GM19452 (cell line): ENCODE data around the gene THAP12.
"Not testable (repeated sequence)": the region's sequence is repeated elsewhere in the genome, so short reads cannot be mapped to it uniquely, and the experiment has no call there.

Source experiments
- ATAC-seq: cut with Tn5 transposase; IDR thresholded peaks from one replicate; pipeline ENCODE4 v1.9.1; 2021; ENCODE audit not compliant: unreplicated experiment

Gene THAP12

DNA sequence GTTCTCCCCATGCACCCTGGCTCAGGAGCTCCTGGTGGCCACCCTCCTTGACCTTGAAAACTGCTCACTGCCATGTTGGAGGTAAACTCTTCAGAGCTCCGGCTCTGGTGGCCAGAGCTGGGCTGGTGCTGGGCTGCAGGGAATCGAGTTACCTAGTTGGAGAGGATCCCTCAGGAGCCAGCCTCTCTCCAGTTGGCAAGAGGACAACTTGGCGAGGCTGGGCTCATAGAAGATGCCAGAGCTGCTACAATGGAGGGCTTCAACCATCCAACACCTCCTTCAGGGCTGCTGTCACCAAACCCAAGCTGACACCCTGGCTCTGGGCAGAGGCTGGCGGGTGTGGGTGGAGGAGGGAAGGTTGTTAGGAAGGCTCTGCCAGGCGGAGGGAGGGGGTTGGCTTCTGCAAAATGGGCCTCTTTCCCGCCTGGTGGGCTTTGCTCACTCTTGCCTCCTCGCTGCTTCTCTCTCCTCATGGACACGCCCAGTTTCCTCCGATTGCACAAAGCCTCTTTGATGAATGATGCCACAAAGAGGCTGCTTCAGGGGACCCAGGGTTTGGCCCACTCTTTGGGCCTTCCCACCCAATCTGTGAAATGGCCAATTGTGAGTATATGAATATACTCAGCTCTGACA, 53.1 kb downstream of the THAP12 start:
- no peak for ATAC-seq

DNA sequence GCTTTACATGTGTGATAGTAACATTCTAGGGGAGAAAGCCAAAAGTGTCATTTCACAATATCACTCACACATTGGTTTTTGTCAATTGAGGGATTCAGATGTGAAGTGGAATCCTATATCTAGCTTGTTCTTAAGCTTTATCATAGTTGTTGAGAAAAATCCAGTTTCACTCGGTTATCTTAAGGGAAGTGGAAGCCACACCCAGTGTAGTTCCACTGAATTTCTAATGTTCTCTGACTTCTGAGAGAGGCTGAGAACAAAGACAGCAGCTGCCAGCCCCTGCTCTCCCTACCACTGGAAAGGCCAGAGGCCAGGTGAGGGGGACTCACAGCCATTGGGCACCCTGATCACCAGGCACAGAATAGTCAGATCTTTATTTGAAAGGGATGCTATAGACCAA, 53.7 kb downstream of the THAP12 start:
- no peak for ATAC-seq

DNA sequence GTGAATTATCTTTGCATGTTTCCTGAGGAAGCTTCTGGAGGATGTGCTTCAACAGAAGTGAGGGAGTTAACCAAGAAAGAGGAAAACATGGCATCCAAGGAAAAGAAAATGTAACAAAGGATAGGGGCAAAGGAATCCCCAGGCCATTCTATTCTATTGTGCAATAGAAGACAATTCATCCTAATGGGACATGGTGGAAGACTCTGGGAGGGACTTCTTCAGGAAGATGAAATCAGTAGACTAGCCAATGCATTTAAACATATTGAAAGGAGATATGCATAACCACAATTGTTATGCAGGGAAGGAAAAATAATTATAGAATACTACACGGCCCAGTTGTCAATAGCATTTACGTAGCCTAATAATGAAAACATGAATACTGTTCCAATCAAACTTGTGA, 55.7 kb downstream of the THAP12 start:
- ATAC-seq = no peak

DNA sequence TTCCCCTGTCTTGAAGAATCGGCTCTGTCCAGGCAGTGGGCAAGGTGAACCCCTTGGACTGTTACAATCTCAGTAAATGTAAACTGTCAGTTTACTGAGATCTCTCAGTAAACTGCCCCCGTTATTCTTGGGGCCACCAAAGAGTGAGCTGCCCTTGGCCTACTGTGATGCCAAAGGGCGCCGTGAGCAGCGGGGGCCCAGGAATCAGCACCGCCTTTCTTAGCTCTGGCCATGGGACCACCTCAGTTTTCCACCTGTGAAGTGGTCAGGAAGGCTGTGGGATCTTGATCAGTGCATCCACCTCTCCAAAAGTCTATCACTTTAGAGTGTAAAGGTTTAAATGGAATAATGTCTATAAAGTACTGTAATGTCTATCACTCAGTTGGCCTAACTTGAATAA, 57.1 kb downstream of the THAP12 start:
- ATAC-seq = no peak

DNA sequence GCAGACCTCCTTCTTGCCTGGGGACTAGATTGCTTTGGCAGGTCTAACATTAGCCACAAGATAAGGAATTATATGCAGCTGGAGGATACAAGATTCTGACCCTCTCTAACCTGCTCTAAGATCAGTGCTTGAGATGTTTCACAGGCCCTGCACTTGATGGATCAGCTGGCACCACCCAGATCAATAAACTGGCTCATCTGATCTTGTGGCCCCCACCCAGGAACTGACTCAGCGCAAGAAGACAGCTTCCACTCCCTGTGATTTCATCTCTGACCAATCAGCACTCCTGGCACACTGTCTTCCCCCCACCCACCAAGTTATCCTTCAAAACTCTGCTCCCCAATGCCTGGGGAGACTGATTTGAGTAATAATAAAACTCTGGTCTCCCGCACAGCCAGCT, 57.6 kb downstream of the THAP12 start:
- not testable (repeated sequence) for ATAC-seq

DNA sequence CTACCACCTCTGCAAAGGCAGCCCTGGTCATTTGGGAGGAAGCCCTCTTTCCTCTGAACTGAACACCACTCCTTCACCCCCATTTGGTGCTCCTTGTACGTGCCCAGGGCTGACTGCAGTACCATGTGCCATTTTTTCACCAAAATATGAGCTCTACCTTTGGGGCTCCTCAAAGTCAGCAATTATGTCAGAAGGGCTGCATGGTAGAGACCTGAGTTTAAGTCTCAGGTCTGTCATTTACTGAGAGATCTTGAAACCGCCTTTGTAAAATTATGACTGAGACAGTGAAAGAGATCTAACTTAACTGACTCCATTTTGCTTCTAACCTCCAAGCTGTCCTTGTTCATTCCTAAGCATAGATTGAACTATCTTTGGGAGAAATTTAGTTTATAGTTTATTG, 58.0 kb downstream of the THAP12 start:
- ATAC-seq = no peak

DNA sequence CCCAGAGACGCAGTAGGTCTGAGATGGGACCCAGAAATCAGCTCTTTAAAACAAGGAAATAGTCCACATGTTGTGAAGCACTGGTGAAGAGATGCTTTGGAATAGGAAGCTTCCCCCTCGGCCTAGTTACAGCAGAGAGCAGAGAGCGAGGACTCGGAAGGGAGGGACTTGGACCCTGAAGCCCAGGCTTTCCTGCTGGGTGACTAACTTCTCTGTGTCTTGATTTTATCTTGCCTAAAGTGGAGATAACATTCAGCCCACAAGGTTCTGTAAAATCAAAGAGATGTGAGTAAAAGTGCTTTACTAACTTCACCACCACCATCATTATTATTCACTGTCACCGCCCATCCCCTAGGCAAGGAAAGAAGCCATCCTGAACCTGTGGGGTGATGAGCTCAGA, 58.4 kb downstream of the THAP12 start:
- ATAC-seq = no peak

DNA sequence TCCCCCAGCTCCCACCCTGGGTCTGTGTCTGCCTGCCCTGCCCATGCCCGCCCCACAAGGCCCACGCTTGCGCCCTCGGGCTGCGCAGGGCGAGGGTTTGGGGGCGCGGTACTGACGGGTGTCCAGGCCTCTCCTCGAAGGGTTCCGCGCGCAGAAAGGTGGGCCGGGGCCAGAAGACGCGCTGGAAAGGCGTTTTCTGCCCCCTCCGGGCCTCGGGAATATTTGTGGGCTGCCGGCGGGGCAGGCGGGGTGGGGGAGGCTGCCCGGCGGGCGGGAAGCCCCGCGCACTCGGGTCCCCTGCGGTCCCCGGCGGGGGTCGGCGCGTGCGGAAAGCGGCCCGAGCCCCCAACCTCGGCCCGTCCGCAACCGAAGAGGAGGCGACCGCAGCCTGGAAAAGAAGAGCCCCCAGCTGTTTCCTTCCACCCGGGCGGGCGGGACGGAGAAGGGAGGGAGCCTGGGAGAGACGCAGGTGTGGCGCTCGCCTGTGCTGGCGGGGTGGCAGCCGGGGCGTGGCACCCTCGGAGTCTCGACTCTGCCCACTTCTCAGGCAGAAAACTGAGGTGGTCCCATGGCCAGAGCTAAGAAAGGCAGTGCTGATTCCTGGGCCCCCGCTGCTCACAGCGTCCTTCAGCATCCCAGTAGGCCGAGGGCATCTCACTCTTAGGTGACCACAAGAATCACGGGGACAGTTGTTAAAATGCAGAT, 59.0 kb downstream of the THAP12 start:
- no peak for ATAC-seq

DNA sequence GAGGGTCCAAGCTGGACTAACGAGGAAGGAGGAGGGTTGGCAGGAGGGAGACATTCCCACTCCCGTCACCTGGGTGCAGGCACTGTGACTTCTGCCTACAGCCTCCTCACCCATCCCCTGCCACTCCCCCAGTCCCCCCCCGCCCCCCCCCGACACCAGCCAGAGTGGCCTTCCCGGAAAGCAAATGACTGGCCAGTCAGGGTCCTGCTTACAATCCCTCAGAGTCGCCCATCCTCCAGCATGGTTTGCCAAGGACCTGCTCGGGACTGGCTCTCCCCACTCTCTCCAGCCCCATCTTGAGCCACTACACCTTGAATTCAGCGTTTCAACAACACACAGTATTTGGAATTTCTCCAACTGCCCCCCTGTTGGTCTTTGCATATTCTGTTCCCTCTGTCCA, 59.6 kb downstream of the THAP12 start:
- ATAC-seq = no peak

DNA sequence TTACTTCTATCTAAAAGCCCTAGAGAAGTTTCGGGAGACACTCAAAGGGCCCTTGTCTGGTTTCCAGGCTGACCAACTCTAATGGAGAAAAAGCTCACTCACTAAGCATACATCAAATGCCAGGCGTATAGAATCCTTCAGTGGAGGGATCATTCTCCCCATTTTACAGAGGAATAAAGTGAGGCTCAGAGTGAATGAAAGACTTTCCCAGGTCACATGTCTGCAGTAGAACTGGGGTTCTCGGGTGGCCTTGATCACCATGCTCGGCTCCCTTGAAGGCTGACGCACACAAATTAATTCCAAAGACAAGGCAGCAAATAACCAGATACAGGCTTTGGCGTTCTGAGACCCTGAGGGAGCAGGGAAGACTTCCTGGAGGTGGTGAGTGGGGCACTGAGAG, 60.0 kb downstream of the THAP12 start:
- no peak for ATAC-seq

DNA sequence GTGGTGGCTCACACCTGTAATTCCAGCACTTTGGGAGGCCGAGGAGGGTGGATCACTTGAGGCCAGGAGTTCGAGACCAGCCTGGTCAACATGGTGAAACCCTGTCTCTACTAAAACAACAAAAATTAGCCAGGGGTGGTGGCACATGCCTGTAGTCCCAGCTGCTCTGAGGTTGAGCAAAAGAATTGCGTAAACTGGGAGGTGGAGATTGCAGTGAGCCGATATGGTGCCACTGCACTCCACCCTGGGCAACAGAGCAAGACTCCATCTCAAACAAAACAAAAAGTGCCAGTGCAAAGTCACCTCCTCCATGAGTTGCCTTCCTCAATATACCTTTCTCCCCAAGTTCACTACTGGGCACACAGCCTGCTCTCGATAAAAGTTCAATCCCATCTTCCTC, 61.1 kb downstream of the THAP12 start:
- not testable (repeated sequence) for ATAC-seq

DNA sequence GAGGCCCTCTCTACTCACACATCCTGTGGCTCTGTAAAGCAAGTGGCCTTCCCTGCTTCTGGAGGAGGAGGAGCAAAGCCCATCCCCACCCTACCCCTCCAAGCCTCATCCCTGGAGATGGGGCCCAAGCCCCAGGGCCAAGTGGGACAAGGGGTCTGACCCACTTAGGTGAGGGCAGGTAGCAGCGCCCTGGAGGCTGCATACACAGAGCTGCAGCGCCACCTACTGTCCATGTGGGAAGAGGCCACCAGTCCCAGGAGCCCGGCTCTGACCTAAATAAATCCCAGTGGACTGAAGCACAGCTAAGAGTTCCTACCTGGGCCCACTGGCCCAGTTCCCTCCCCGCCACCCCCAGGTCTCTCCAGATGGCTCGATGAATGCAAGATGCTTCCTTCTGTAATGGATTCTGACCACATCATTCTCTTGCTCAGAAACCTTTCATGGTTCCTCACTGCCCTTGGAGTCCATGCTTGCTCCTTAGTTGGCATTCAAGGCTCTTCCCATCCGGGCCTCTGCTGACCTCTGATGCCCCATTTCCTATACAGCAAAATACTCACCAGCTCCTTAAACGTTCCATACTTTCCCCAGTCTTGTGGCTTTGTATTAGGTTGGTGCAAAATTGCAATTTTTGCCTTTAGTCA, 62.1 kb downstream of the THAP12 start:
- ATAC-seq = no peak

DNA sequence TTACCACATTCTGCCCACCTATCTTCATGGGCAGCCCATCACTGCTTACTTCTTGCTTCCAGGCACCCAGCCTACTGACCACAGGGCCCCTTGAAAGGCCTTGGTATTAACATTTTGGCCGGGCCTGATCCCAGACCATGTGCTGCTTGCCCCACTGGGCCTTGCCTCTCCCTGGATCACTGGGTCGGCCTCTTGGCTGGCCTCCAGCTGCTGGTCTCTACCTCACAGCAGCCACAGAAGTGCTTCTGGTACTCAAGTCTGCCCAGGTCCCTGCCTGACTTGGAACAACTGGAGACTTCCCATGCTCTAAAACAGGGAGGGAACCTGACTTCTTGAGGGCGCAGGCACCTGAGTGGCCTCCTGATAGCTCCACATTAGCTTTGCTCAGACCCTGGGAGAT, 63.6 kb downstream of the THAP12 start:
- no peak for ATAC-seq

DNA sequence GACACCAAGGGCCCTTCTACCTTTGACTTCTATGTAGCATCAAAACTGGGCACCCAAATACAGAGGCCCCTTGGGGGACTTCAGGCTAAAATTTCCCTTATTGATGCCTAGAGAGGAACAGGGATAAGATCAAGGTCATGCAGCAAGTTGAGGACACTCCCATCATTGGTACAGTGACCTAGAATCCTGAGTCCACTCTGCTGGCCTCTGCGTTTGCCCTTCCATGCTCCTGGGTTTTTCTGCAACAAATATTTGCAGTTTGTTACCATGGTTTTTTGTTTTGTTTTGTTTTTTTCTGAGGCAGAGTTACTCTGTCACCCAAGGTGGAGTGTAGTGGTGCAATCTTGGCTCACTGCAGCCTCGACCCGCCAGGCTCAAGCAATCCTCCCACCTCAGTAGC, 64.2 kb downstream of the THAP12 start:
- no peak for ATAC-seq

DNA sequence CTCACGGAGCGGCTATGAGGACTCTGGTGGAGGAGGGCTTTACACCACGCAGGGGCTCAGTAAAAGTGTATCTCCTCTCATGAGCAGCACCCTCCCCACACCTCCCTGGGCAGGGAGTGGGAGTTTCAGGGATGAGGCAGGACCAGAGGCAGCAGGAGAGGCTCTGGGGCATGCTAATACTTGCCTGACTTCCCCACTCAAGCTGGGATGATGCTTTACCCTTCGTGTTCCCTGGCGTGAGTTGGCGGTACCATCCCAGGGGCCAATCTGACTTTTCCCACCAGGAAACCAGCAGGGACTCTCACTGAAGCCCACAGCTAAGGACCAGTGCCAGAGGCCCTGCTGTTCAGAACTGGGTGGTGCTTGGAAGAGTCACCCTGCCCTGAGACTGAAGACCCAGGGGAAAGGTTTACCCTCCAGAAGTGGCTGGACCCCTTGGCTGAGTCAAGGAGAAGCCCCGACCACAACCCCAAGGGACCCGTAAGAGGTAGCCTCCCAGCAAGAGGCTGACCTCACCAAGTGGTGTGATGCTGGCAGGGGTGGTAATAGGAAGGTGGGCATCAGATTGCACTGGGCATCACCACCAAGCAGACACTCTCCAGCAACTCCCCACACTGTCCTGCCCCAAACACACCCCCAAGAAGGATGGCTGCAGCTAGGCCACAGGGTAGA, 65.6 kb downstream of the THAP12 start:
- no peak for ATAC-seq

DNA sequence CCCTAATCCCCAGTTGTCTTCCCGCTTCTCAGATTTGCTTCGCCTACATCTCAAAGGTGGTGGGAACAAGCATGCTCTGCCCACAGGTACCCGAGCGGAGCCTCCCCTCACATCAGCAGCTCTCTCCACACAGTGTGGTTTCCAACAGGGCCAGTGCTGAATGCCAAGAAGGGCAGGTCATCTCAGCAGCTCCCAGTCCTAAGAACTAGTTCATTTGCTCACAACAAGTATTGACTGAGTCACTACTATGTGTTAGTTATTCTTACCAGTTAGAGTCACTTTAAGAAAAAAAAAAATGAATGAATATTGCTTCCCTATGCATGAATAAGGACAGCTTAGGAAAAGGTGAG, 66.2 kb downstream of the THAP12 start:
- ATAC-seq = no peak

DNA sequence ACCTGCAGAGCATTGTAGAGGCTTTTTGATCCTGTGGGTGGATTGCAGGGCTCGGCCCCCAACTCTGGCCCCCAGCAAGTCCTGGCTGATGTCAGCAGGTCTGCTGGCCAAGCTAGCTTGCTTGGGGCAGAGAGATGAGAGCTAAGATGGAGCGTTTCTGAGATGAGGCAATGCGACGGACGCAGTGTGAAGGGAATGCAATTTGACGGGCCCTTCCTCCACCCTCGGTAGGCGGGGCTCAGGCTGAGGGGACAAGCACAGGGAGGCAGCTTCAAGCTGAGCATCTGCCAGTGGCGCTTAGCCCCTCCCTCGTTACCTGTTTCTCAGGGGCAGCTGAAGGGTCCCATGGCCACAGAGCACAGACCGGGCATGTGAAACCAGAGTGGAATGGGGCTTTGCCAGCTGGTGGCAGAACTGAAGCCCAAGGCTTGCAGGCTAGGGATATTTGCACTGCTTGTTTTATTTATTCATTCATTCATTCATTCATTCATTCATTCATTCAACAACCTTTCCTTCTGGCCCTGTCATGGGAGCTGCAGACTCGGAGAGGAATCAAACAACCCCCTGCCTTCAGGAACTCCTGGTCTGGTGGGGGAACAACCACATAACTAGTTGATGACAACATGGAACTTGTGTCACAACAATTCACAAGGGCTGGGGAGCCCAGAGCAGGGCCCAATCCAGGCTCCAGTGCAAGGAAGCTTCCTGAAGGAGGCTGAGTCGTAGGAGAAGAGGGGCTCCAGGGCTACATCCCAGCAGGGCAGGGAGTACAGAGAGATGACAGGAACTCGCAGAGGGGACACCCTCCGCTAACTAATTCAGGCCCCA, 66.8 kb downstream of the THAP12 start:
- no peak for ATAC-seq

DNA sequence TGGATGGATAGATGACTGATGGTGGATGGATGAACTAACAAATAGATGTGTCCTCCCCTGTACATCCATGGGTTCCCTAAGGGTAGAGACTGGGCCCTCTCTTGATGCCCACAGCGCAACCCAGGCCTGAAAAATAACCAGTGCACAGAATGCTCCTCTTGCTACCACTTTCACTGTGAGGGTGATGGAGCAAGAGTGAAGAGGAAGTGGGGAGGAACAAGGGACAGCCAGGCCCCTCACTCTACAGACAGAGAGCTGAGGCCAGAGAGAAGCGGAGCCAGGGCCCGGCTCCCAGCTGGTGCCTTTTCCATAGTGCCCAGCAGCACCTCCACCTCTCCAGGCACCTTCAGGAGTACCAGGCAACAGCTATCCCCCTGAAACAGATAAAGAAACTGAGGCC, 67.7 kb downstream of the THAP12 start:
- ATAC-seq = no peak

DNA sequence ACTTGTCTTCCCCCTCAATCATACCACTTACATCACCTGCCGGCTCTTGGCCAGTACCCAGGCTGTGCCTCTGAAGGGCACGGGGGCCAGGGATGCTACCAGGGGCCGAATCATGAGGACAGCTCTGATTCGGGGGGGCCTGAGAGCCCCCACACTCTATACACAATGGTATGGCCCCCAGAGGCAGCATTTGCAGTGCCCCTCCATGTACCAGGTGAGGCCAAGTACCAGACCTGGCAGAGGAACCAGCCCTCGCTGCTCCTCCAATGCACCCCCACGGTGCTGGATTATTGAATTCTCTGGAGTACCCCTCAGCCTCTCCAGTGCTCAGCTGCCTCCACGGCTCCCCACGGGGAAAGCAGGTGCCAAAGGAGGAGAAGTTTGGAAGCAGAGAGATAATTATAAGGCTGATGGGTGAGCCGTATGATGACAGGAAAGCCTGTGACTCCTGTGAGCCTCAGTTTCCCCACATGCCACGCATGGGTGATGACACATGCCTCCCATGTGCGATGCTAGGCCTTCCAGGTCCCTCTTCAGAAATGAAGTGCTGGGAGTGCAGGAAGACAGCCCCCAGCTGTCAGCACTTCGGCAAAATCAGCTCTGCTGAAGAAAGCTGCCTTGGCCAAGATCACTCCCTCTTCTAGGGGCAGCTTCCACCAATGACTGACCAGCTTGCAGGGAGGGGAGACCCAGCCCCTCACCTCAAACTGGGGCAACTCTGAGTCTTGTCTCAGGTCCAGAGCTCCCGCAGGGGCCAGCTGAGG, 69.9 kb downstream of the THAP12 start:
- ATAC-seq = no peak

DNA sequence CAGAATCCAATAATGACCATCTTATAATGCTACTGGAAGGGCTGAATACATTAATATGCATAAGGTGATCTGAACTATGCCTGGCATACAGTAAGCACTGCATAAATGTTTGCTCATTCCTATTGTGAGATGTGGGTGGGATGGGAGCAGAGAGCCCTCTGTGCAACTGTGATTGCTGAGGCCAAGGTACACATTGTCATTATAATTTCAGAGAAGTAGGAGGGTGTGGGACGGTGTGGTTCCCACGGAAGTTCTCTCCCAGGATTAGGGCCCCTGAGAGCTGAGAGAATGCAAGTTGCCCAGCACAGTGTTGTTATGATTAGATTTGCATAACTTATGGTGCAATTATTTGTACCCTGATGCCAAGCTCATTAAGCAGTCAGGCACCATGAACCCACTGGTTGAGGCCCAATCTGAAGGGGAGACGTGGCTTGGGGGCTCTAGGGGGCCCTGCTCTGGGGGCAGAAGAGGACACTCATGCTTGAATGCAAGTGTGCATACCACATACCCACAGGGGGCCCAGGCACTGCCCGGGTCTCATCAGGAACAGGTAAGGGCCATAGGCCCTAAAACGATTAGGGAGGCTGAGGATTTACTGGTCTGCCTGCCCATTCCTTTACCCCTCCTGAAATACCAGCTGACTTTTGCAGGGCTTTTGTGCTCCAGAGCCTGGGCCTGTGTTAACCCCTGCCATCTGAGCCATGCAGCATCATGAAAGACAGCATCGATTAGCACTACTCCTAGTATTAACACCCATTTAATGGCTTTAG, 72.8 kb downstream of the THAP12 start:
- no peak for ATAC-seq
